ENCODE data around the gene INAFM2. TPM values are rescaled to one million over a fixed set of nuclear protein-coding genes. Genes with fewer than 3 reads are reported as not detected.
A peak's percentile ranks its signal among the peaks of the same experiment; 100 is the strongest.

Gene INAFM2
- total RNA-seq, 2 donors from 2014 or later = 45.5 to 48.9 TPM

DNA sequence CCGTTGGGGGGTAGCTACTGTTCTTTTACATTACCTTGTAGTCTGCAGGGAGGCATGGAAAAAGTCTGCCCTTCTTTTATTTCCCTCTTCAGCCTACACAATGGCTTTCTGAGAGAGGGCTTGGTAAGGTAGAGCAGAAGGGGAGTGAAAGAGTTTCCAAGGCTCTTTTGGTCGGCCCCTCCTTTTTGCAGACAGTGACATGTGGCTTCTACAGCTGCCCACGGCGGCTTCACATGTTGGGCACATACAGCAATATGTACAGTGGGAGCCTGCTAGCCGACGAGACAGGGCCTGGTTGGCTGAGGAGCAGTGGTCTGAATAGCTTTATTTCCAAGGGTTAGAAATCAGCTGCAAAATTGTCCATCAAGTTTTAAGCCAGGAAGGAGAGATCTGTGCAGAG, 4.0 kb downstream of the INAFM2 start:
- TF ChIP-seq, protein P1, sequence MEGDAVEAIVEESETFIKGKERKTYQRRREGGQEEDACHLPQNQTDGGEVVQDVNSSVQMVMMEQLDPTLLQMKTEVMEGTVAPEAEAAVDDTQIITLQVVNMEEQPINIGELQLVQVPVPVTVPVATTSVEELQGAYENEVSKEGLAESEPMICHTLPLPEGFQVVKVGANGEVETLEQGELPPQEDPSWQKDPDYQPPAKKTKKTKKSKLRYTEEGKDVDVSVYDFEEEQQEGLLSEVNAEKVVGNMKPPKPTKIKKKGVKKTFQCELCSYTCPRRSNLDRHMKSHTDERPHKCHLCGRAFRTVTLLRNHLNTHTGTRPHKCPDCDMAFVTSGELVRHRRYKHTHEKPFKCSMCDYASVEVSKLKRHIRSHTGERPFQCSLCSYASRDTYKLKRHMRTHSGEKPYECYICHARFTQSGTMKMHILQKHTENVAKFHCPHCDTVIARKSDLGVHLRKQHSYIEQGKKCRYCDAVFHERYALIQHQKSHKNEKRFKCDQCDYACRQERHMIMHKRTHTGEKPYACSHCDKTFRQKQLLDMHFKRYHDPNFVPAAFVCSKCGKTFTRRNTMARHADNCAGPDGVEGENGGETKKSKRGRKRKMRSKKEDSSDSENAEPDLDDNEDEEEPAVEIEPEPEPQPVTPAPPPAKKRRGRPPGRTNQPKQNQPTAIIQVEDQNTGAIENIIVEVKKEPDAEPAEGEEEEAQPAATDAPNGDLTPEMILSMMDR (IDR thresholded peaks at IDR 0.05) = no peak
- Histone ChIP-seq H3K9me3 (no peaks in the 10 kb centered on the region), H3K4me3 (no peak overlapping the region), H3K4me1 (peaks cover 0 to 86% of the 10 kb centered on the region in 2 donors), H3K27me3 (no peaks in the 10 kb centered on the region), H3K36me3 (no peaks in the 10 kb centered on the region), H3K27ac (peak overlapping the region; percentile 13 to 93)
- DNase-seq (ENCODE audit: low spot score) = no peak

- H3K27ac ChIP-seq = peak overlapping the region; percentile 24 to 93
- H3K27me3 ChIP-seq = no peaks in the 10 kb centered on the region
- H3K4me1 ChIP-seq = peaks cover 0 to 80% of the 10 kb centered on the region in 2 donors
- TF ChIP-seq, protein P1 (IDR thresholded peaks at IDR 0.05) = no peak
- no peak overlapping the region for H3K4me3 ChIP-seq
- no peak for DNase-seq (ENCODE audit: low spot score)
- H3K9me3 ChIP-seq = no peaks in the 10 kb centered on the region
- no peaks in the 10 kb centered on the region for H3K36me3 ChIP-seq
Measured at GRCh38 chr15:40328176-40328575, 4.7 kb downstream of the INAFM2 start.

- Histone ChIP-seq H3K4me3 (no peak overlapping the region), H3K9me3 (no peaks in the 10 kb centered on the region), H3K36me3 (no peaks in the 10 kb centered on the region), H3K27me3 (no peaks in the 10 kb centered on the region), H3K4me1 (peaks cover 0 to 84% of the 10 kb centered on the region in 2 donors), H3K27ac (peak overlapping the region; percentile 24 to 93)
- DNase-seq (ENCODE audit: low spot score) = no peak
- TF ChIP-seq, protein P1 (IDR thresholded peaks at IDR 0.05) = no peak
Measured at GRCh38 chr15:40328751-40329150, 5.3 kb downstream of the INAFM2 start.

- H3K9me3 ChIP-seq = no peaks in the 10 kb centered on the region
- H3K36me3 ChIP-seq = peaks cover under 1% of the 10 kb centered on the region
- H3K27me3 ChIP-seq = no peaks in the 10 kb centered on the region
- peaks cover 0 to 90% of the 10 kb centered on the region in 2 donors for H3K4me1 ChIP-seq
- TF ChIP-seq, protein P1 (IDR thresholded peaks at IDR 0.05) = no peak
- no peak for DNase-seq (ENCODE audit: low spot score)
- H3K4me3 ChIP-seq = no peak overlapping the region
- H3K27ac ChIP-seq = peak overlapping the region; percentile 77 to 93
Measured at GRCh38 chr15:40329804-40330203, 6.3 kb downstream of the INAFM2 start.

- Histone ChIP-seq H3K4me3 (no peak overlapping the region), H3K9me3 (no peaks in the 10 kb centered on the region), H3K27me3 (no peaks in the 10 kb centered on the region), H3K4me1 (peaks cover 0 to 90% of the 10 kb centered on the region in 2 donors), H3K36me3 (peaks cover 7% of the 10 kb centered on the region), H3K27ac (peak overlapping the region; percentile 77 to 93)
- no peak for DNase-seq (ENCODE audit: low spot score)
- TF ChIP-seq, protein P1 (IDR thresholded peaks at IDR 0.05) = no peak
Measured at GRCh38 chr15:40330368-40330836, 6.9 kb downstream of the INAFM2 start.

- Histone ChIP-seq H3K4me3 (no peak overlapping the region), H3K4me1 (peaks cover 0 to 90% of the 10 kb centered on the region in 2 donors), H3K36me3 (peaks cover 13% of the 10 kb centered on the region), H3K27me3 (no peaks in the 10 kb centered on the region), H3K9me3 (no peaks in the 10 kb centered on the region), H3K27ac (peak overlapping the region; percentile 77 to 93)
- DNase-seq (ENCODE audit: low spot score) = no peak
- TF ChIP-seq, protein P1 (IDR thresholded peaks at IDR 0.05) = no peak
Measured at GRCh38 chr15:40331026-40331425, 7.5 kb downstream of the INAFM2 start.

Data from right atrium auricular region (tissue), 2 donors.